Liver (tissue), 9 donors: Measurements from ENCODE around the gene MUC6. TPM values are rescaled to one million over a fixed set of nuclear protein-coding genes. Genes with fewer than 3 reads are reported as not detected.

Experiments used
- DNase-seq: peaks from one replicate; pipeline ENCODE4 v3.0.0-alpha.2; 2017; ENCODE audit warnings: low spot score
- H3K27ac ChIP-seq, 2 donors: one replicate each; pipeline ENCODE4 v1.7.0; 2013; ENCODE audit warnings: inconsistent platforms in 2 of 2, low read length in 2 of 2, control low read depth in 1 of 2, low read depth in 1 of 2, mild to moderate bottlenecking in 1 of 2
- H3K27me3 ChIP-seq, 4 donors: one replicate each; pipeline versions ENCODE4 v1.6.1 to v1.7.0; 2013; ENCODE audit warnings: low read length in 3 of 4, inconsistent platforms in 1 of 4, mild to moderate bottlenecking in 1 of 4, moderate library complexity in 1 of 4; ENCODE audit not compliant: control insufficient read depth in 4 of 4, insufficient read depth in 4 of 4
- H3K36me3 ChIP-seq, 4 donors: one replicate each; pipeline versions ENCODE4 v1.6.1 to v1.7.0; 2013; ENCODE audit warnings: low read length in 3 of 4, mild to moderate bottlenecking in 3 of 4, low read depth in 1 of 4, moderate library complexity in 1 of 4; ENCODE audit not compliant: control insufficient read depth in 4 of 4, insufficient read depth in 3 of 4
- H3K4me1 ChIP-seq, 4 donors: one replicate each; pipeline versions ENCODE4 v1.6.1 to v1.7.0; 2013; ENCODE audit warnings: low read length in 3 of 4, mild to moderate bottlenecking in 3 of 4, moderate library complexity in 1 of 4; ENCODE audit not compliant: control insufficient read depth in 4 of 4, insufficient read depth in 4 of 4
- H3K4me3 ChIP-seq, 3 donors: one replicate each; pipeline versions ENCODE4 v1.6.1 to v1.7.0; 2013; ENCODE audit warnings: low read length in 3 of 3, control low read depth in 1 of 3, low read depth in 1 of 3, mild to moderate bottlenecking in 1 of 3
- H3K9ac ChIP-seq, 2 donors: one replicate each; pipeline ENCODE4 v1.7.0; 2013; ENCODE audit warnings: low read length in 2 of 2, mild to moderate bottlenecking in 2 of 2, moderate library complexity in 2 of 2, control low read depth in 1 of 2, low read depth in 1 of 2
- H3K9me3 ChIP-seq, 4 donors: one replicate each; pipeline versions ENCODE4 v1.6.1 to v1.7.0; 2013; ENCODE audit warnings: low read length in 3 of 4; ENCODE audit not compliant: control insufficient read depth in 4 of 4
- EGR1 ChIP-seq, 2 donors: IDR thresholded peaks; 2 replicates each; pipeline ENCODE4 v1.6.1; 2016 to 2018; ENCODE audit warnings: antibody characterized with exemption in 2 of 2, low read depth in 2 of 2
- FOXA1 ChIP-seq: IDR thresholded peaks from 2 replicates; pipeline ENCODE4 v1.6.1; 2016; ENCODE audit warnings: antibody characterized with exemption
- FOXA2 ChIP-seq: IDR thresholded peaks from 2 replicates; pipeline ENCODE4 v1.6.1; 2016; ENCODE audit warnings: antibody characterized with exemption
- GABPA ChIP-seq, 2 donors: IDR thresholded peaks in 1 of 2; conservative IDR thresholded peaks in 1 of 2; 2 replicates each; pipeline ENCODE4 v1.6.1; 2016; ENCODE audit warnings: antibody characterized with exemption in 2 of 2, mild to moderate bottlenecking in 1 of 2, moderate library complexity in 1 of 2
- HNF4A ChIP-seq, 2 donors: conservative IDR thresholded peaks; 2 replicates each; pipeline ENCODE4 v1.6.1; 2016; ENCODE audit warnings: antibody characterized with exemption in 2 of 2, mild to moderate bottlenecking in 2 of 2
- HNF4G ChIP-seq: IDR thresholded peaks from 2 replicates; pipeline ENCODE4 v1.6.1; 2016; ENCODE audit warnings: antibody characterized with exemption
- JUND ChIP-seq, 2 donors: IDR thresholded peaks; 2 replicates each; pipeline ENCODE4 v1.6.1; 2016; ENCODE audit warnings: antibody characterized with exemption in 2 of 2
- NR2F2 ChIP-seq: IDR thresholded peaks from 2 replicates; pipeline ENCODE4 v1.6.1; 2016; ENCODE audit warnings: antibody characterized with exemption
- RAD21 ChIP-seq, 2 donors: IDR thresholded peaks; 2 replicates each; pipeline ENCODE4 v1.6.1; 2016; ENCODE audit warnings: antibody characterized with exemption in 2 of 2, mild to moderate bottlenecking in 2 of 2
- RXRA ChIP-seq, 2 donors: IDR thresholded peaks; 2 replicates each; pipeline ENCODE4 v1.6.1; 2017 to 2018; ENCODE audit warnings: antibody characterized with exemption in 2 of 2, mild to moderate bottlenecking in 1 of 2
- SP1 ChIP-seq: IDR thresholded peaks from 2 replicates; pipeline ENCODE4 v1.6.1; 2018; ENCODE audit warnings: antibody characterized with exemption, mild to moderate bottlenecking
- TAF1 ChIP-seq: conservative IDR thresholded peaks from 2 replicates; pipeline ENCODE4 v1.6.1; 2016; ENCODE audit warnings: antibody characterized with exemption, mild to moderate bottlenecking
- YY1 ChIP-seq: IDR thresholded peaks from 2 replicates; pipeline ENCODE4 v1.6.1; 2016; ENCODE audit warnings: antibody characterized with exemption, mild to moderate bottlenecking
- WGBS: extraction: QIAGEN DNeasy Blood & Tissue Kit; methylation state at CpG from one replicate; pipeline ENCODE4 v1.1.7; 2013; 5-methylcytosine and 5-hydroxymethylcytosine counted together
- polyA plus RNA-seq, 2 donors: library from polyadenylated mRNA; stranded (reverse) in 1 of 2; unstranded in 1 of 2; fragments of 200-250 nt in 1 of 2; fragments of >200 nt in 1 of 2; fragmentation: Nextera tagmentation in 1 of 2; extraction: Ambion mirVana in 1 of 2; gene quantifications; one replicate each; pipeline versions ENCODE4 v1.2.1 to v1.2.3, GENCODE V29; 2013 to 2015
- total RNA-seq, 2 donors: library from RNA; depleted of rRNA; stranded (reverse); fragments of >200 nt; gene quantifications; one replicate each; pipeline ENCODE4 v1.2.3, GENCODE V29; 2014
- TF ChIP-seq, protein P1 (sequence below): IDR thresholded peaks from 2 replicates; pipeline ENCODE4 v1.6.1; 2016; ENCODE audit warnings: antibody characterized with exemption
- TF ChIP-seq, protein P2 (sequence below): IDR thresholded peaks from 2 replicates; pipeline ENCODE4 v1.6.1; 2016; ENCODE audit warnings: antibody characterized with exemption
- TF ChIP-seq, protein P3 (sequence below): IDR thresholded peaks from 2 replicates; pipeline ENCODE4 v1.6.1; 2016; ENCODE audit warnings: antibody characterized with exemption
- TF ChIP-seq, protein P4 (sequence below): IDR thresholded peaks from 2 replicates; pipeline ENCODE4 v1.6.1; 2016; ENCODE audit warnings: antibody characterized with exemption, mild to moderate bottlenecking
- TF ChIP-seq, protein P5 (sequence below): fragments of 150-350 bp; IDR thresholded peaks from 2 replicates; pipeline ENCODE4 v1.5.1; 2017; ENCODE audit warnings: improper control_type of control experiment, low read depth, low read length; ENCODE audit not compliant: missing input control
- donor health status: healthy.
- donor health status: healthy.
- donor health status: healthy.
- donor health status: healthy.
- donor health status: healthy.

Gene MUC6
- total and polyA plus RNA-seq, 4 donors: 0.05 to 0.54 (median 0.18) TPM

DNA sequence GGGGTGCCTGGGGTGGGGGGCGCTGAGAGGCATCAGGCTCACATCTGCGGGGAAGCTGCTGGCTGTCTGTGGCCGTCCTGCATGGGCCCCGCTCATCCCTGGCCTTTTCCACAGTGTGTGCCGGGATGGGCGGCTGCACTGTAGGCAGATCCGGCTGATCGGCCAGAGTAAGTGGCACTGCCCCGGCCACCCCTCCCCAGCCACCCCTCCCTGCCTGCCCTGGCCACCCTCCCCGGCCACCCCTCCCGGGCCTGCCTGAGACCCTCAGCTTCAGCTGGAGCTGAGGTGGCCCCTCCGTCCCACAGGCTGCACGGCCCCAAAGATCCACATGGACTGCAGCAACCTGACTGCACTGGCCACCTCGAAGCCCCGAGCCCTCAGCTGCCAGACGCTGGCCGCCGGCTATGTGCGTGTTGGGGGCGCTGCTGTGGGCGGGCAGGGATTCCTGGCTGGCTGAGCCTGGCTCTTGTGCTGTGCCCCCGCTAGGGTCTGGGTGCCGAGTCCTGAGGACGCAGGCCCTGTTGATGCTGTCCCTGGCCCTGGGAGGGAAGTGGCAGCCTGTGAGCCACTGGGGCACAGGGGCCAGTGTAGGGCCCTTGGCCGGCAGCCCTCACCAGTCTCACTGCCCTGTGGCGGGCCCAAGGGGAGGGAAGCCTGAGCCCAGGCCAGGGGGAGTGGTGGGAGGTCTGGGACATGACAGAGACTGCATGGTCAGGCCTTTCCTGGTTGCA is 49.1 kb upstream of the MUC6 start (continued):
- TF ChIP-seq HNF4A (conservative IDR thresholded peaks at IDR 0.05) (no peak), SP1 (no peak), EGR1 (IDR thresholded peaks at IDR 0.05; ENCODE audit: low read depth in 2 of 2) (no peak), NR2F2 (no peak)
- TF ChIP-seq, protein P1, sequence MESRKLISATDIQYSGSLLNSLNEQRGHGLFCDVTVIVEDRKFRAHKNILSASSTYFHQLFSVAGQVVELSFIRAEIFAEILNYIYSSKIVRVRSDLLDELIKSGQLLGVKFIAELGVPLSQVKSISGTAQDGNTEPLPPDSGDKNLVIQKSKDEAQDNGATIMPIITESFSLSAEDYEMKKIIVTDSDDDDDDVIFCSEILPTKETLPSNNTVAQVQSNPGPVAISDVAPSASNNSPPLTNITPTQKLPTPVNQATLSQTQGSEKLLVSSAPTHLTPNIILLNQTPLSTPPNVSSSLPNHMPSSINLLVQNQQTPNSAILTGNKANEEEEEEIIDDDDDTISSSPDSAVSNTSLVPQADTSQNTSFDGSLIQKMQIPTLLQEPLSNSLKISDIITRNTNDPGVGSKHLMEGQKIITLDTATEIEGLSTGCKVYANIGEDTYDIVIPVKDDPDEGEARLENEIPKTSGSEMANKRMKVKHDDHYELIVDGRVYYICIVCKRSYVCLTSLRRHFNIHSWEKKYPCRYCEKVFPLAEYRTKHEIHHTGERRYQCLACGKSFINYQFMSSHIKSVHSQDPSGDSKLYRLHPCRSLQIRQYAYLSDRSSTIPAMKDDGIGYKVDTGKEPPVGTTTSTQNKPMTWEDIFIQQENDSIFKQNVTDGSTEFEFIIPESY: no peak
- TF ChIP-seq, protein P2, sequence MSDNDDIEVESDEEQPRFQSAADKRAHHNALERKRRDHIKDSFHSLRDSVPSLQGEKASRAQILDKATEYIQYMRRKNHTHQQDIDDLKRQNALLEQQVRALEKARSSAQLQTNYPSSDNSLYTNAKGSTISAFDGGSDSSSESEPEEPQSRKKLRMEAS: no peak
- TF ChIP-seq, protein P3, sequence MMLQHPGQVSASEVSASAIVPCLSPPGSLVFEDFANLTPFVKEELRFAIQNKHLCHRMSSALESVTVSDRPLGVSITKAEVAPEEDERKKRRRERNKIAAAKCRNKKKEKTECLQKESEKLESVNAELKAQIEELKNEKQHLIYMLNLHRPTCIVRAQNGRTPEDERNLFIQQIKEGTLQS: no peak

DNA sequence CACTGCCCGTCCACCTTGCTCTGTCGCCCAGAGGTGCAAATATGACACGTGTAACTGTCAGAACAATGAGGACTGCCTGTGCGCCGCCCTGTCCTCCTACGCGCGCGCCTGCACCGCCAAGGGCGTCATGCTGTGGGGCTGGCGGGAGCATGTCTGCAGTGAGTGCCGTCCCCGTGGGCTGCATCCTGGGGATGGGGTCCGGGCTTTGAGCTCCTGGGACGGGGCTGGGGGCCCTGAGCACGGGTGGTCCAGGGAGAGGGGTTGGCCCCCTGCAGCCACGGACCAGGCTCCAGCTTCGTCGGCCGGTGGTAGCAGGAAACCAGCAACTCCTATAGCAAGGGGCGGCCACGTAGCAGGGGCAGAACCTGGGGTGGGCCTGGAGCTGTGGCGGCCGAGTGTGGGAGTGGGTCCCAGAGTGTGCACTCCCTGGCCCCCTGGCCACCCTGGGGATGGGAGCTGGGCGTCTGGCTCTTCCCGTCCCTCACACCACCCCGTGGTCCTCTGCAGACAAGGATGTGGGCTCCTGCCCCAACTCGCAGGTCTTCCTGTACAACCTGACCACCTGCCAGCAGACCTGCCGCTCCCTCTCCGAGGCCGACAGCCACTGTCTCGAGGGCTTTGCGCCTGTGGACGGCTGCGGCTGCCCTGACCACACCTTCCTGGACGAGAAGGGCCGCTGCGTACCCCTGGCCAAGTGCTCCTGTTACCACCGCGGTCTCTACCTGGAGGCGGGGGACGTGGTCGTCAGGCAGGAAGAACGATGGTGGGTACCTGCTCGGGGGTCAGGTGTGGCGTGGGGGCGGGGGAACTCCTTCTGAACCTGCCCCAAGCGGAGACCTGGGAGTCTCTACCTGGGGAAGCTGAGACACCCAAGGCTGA is 48.3 kb upstream of the MUC6 start:
- 73% methylated on average over 49 of the region's 49 CpGs for WGBS
- Histone ChIP-seq H3K27me3 (no peaks in the 10 kb centered on the region), H3K36me3 (no peaks in the 10 kb centered on the region), H3K9me3 (no peaks in the 10 kb centered on the region), H3K4me3 (no peak overlapping the region), H3K9ac (no peak overlapping the region), H3K27ac (no peak overlapping the region), H3K4me1 (no peaks in the 10 kb centered on the region)
- TF ChIP-seq HNF4G (no peak), FOXA2 (no peak), JUND (IDR thresholded peaks at IDR 0.05) (no peak), TAF1 (no peak), HNF4A (conservative IDR thresholded peaks at IDR 0.05) (no peak), EGR1 (IDR thresholded peaks at IDR 0.05; ENCODE audit: low read depth in 2 of 2) (no peak), RAD21 (IDR thresholded peaks at IDR 0.05) (no peak), YY1 (no peak), NR2F2 (no peak), FOXA1 (no peak), GABPA (IDR thresholded peaks at IDR 0.05 in 1 of 2, conservative IDR thresholded peaks at IDR 0.05 in 1 of 2) (no peak), RXRA (IDR thresholded peaks at IDR 0.05) (no peak), SP1 (no peak)
- TF ChIP-seq, protein P4, sequence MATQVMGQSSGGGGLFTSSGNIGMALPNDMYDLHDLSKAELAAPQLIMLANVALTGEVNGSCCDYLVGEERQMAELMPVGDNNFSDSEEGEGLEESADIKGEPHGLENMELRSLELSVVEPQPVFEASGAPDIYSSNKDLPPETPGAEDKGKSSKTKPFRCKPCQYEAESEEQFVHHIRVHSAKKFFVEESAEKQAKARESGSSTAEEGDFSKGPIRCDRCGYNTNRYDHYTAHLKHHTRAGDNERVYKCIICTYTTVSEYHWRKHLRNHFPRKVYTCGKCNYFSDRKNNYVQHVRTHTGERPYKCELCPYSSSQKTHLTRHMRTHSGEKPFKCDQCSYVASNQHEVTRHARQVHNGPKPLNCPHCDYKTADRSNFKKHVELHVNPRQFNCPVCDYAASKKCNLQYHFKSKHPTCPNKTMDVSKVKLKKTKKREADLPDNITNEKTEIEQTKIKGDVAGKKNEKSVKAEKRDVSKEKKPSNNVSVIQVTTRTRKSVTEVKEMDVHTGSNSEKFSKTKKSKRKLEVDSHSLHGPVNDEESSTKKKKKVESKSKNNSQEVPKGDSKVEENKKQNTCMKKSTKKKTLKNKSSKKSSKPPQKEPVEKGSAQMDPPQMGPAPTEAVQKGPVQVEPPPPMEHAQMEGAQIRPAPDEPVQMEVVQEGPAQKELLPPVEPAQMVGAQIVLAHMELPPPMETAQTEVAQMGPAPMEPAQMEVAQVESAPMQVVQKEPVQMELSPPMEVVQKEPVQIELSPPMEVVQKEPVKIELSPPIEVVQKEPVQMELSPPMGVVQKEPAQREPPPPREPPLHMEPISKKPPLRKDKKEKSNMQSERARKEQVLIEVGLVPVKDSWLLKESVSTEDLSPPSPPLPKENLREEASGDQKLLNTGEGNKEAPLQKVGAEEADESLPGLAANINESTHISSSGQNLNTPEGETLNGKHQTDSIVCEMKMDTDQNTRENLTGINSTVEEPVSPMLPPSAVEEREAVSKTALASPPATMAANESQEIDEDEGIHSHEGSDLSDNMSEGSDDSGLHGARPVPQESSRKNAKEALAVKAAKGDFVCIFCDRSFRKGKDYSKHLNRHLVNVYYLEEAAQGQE: no peak
- TF ChIP-seq, protein P3: no peak
- TF ChIP-seq, protein P1: no peak
- TF ChIP-seq, protein P5, sequence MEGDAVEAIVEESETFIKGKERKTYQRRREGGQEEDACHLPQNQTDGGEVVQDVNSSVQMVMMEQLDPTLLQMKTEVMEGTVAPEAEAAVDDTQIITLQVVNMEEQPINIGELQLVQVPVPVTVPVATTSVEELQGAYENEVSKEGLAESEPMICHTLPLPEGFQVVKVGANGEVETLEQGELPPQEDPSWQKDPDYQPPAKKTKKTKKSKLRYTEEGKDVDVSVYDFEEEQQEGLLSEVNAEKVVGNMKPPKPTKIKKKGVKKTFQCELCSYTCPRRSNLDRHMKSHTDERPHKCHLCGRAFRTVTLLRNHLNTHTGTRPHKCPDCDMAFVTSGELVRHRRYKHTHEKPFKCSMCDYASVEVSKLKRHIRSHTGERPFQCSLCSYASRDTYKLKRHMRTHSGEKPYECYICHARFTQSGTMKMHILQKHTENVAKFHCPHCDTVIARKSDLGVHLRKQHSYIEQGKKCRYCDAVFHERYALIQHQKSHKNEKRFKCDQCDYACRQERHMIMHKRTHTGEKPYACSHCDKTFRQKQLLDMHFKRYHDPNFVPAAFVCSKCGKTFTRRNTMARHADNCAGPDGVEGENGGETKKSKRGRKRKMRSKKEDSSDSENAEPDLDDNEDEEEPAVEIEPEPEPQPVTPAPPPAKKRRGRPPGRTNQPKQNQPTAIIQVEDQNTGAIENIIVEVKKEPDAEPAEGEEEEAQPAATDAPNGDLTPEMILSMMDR: no peak
- TF ChIP-seq, protein P2: no peak
- DNase-seq: no peak
